ENCODE results near the gene GORAB. TPM values are rescaled to one million over a fixed set of nuclear protein-coding genes. Genes with fewer than 3 reads are reported as not detected.
A peak's percentile ranks its signal among the peaks of the same experiment; 100 is the strongest.

The GORAB gene
- total RNA-seq, 3 donors from 2014 or later (not counting 1 experiment from before 2014, with no cell fraction given): 17.4 to 23.6 (median 20.8) TPM

DNA sequence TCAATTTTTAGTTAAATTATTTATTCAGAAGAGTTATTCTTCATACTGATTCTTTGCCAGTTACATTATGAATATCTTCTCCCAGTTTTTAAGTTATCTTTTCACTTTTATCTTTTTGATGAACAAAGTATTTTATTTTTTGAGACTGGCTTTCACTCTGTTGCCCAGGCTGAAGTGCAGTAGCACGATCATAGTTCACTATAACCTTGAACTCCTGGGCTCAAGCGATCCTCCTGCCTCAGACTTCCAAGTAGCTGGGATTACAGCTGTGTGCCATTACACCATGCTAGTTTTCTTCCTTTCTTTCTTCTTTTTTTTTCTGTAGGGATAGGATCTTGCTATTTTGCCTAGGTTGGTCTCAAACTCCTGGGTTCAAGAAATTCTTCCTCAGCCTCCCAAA lies 3.5 kb downstream of the GORAB start:
- peak overlapping the region in 1 of 2 donors; percentile 30 for H3K27ac Mint-ChIP-seq
- intact Hi-C loops (cut with micrococcal nuclease): no loop called here

DNA sequence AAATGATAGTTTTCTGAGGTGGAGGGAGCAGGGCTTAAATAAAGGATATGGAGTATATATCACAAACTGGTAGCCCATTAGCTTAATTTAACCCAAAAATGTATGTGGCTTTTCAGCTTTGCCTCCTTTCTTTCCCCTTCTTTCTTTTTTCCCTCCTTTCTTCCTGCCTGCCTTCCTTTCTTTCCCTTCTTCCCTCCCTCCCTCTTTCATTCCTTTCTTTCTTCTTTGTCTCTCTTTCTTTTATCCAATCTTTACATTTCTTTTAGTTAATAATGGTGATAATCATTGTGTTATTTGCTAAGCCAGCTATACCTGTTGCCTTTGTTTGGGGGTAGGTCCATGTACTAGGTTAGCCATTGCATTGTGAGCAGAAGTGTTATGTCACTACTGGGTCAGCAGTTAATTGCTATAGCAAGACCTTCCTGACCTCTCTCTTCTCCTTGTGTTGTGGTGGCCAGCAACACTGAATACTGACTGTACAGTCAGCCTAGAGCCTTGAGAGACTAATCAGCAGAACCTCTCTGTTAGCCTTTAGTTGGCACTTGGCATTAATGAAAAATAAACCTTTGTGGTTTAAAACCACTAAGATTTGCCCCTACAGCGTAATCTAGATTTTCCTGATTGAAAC lies 5.1 kb downstream of the GORAB start:
- Mint-ChIP-seq H3K36me3 (peaks cover 22% of the 10 kb centered on the region), H3K9me3 (no peaks in the 10 kb centered on the region), H3K4me3 (no peak overlapping the region), H3K27me3 (ENCODE audit: low read depth in 2 of 2) (no peaks in the 10 kb centered on the region), H3K4me1 (peaks cover 6 to 11% of the 10 kb centered on the region in 2 donors), H3K27ac (no peak overlapping the region)
- H3K9me3 ChIP-seq (ENCODE audit: control insufficient read depth, insufficient read depth, low read length): no peaks in the 10 kb centered on the region
- TF ChIP-seq CTCF (IDR thresholded peaks at IDR 0.05): no peak
- WGBS (ENCODE audit: insufficient coverage): no CpG with 5 or more reads among the region's 1 CpG
- DNase-seq: no peak
- no peaks in the 10 kb centered on the region for H3K27me3 ChIP-seq (ENCODE audit: control insufficient read depth, insufficient read depth, low read length)
- H3K4me3 ChIP-seq (ENCODE audit: low read length): no peak overlapping the region
- H3K36me3 ChIP-seq (ENCODE audit: control insufficient read depth, insufficient read depth, low read length): peaks cover 21% of the 10 kb centered on the region
- intact Hi-C loops (cut with micrococcal nuclease): no loop called here
- no peak overlapping the region for H3K27ac ChIP-seq (ENCODE audit: low read length)
- no peak for ATAC-seq
- H3K4me1 ChIP-seq (ENCODE audit: control insufficient read depth, insufficient read depth, low read length): no peaks in the 10 kb centered on the region

More for the DNA sequence above, 3.5 kb downstream of the GORAB start:
- H3K4me1 ChIP-seq (ENCODE audit: control insufficient read depth, insufficient read depth, low read length): peaks cover 5% of the 10 kb centered on the region
- H3K9me3 ChIP-seq (ENCODE audit: control insufficient read depth, insufficient read depth, low read length): no peaks in the 10 kb centered on the region
- no peak for DNase-seq
- H3K9me3 Mint-ChIP-seq: no peaks in the 10 kb centered on the region
- peaks cover 15% of the 10 kb centered on the region for H3K36me3 Mint-ChIP-seq
- H3K4me3 ChIP-seq (ENCODE audit: low read length): no peak overlapping the region
- ATAC-seq: no peak
- WGBS (ENCODE audit: insufficient coverage): 96% methylated on average over 2 of the region's 2 CpGs
- no peaks in the 10 kb centered on the region for H3K27me3 Mint-ChIP-seq (ENCODE audit: low read depth in 2 of 2)
- TF ChIP-seq CTCF (IDR thresholded peaks at IDR 0.05): no peak
- no peaks in the 10 kb centered on the region for H3K27me3 ChIP-seq (ENCODE audit: control insufficient read depth, insufficient read depth, low read length)
- H3K27ac ChIP-seq (ENCODE audit: low read length): no peak overlapping the region
- no peak overlapping the region for H3K4me3 Mint-ChIP-seq
- H3K4me1 Mint-ChIP-seq: peaks cover 6 to 11% of the 10 kb centered on the region in 2 donors
- H3K36me3 ChIP-seq (ENCODE audit: control insufficient read depth, insufficient read depth, low read length): peaks cover 9% of the 10 kb centered on the region

DNA sequence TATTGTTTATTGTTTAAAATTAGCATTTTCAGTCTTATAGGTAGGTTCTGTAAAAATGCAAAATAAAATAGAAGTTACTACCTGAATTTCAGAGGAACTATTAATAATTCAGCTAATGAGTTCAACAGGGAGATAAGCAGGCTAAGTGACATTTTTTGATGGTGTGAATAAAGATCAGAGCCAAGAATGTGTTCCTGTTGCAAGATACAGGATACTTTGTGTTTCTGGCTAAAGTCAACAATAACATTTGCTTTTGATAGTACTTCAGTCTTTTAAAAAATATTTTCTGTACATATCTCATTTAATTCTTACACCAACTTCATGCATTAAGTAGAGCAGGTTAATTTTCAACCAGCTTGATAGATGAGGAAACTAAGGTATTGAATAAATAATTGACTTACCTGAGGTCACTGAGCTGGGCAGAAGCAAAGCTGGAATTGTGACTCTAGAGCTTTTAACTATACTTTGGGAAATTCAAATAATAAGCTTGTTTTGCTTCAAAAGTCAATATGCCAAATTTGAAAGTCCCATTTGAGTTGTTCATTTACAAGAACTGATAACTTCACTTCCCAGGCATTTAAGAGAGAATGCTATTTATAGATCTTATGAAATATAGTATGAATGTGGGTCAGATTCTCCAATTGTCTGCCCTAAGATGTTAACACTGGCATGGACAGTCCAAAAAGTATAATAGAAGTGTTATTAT lies 6.0 kb downstream of the GORAB start:
- no peaks in the 10 kb centered on the region for H3K9me3 ChIP-seq (ENCODE audit: control insufficient read depth, insufficient read depth, low read length)
- ATAC-seq (no peak), DNase-seq (no peak)
- H3K4me3 ChIP-seq (ENCODE audit: low read length): no peak overlapping the region
- H3K4me1 ChIP-seq (ENCODE audit: control insufficient read depth, insufficient read depth, low read length): no peaks in the 10 kb centered on the region
- intact Hi-C loops (cut with micrococcal nuclease): no loop called here
- Mint-ChIP-seq H3K36me3 (peaks cover 22% of the 10 kb centered on the region), H3K9me3 (no peaks in the 10 kb centered on the region), H3K4me3 (no peak overlapping the region), H3K27me3 (ENCODE audit: low read depth in 2 of 2) (no peaks in the 10 kb centered on the region), H3K27ac (no peak overlapping the region), H3K4me1 (peaks cover 6 to 11% of the 10 kb centered on the region in 2 donors)
- peaks cover 30% of the 10 kb centered on the region for H3K36me3 ChIP-seq (ENCODE audit: control insufficient read depth, insufficient read depth, low read length)
- TF ChIP-seq CTCF (IDR thresholded peaks at IDR 0.05): no peak
- H3K27me3 ChIP-seq (ENCODE audit: control insufficient read depth, insufficient read depth, low read length): no peaks in the 10 kb centered on the region
- H3K27ac ChIP-seq (ENCODE audit: low read length): no peak overlapping the region

All from natural killer cell (primary cell).